ENCODE measurements around the gene NR2F2.

- TF ChIP-seq, protein P1, sequence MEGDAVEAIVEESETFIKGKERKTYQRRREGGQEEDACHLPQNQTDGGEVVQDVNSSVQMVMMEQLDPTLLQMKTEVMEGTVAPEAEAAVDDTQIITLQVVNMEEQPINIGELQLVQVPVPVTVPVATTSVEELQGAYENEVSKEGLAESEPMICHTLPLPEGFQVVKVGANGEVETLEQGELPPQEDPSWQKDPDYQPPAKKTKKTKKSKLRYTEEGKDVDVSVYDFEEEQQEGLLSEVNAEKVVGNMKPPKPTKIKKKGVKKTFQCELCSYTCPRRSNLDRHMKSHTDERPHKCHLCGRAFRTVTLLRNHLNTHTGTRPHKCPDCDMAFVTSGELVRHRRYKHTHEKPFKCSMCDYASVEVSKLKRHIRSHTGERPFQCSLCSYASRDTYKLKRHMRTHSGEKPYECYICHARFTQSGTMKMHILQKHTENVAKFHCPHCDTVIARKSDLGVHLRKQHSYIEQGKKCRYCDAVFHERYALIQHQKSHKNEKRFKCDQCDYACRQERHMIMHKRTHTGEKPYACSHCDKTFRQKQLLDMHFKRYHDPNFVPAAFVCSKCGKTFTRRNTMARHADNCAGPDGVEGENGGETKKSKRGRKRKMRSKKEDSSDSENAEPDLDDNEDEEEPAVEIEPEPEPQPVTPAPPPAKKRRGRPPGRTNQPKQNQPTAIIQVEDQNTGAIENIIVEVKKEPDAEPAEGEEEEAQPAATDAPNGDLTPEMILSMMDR (IDR thresholded peaks at IDR 0.05; ENCODE audit: low read length): no peak
- TF ChIP-seq EZH2 (IDR thresholded peaks at IDR 0.05; ENCODE audit: borderline replicate concordance, low read length): no peak
Observed at GRCh38 chr15:96344060-96344705, 13.7 kb downstream of the NR2F2 start.

All from OCI-LY1 (cell line).